Eye (tissue), 1 donor: ENCODE measurements around the gene TMEM220.
"Not testable (repeated sequence)": the region's sequence is repeated elsewhere in the genome, so short reads cannot be mapped to it uniquely, and the experiment has no call there.

ENCODE experiments used
- DNase-seq: peaks from one replicate; pipeline ENCODE4 v3.0.0-alpha.2; 2015

TMEM220 gene

GRCh38 chr17:10725262-10725661, 4.6 kb downstream of the TMEM220 start:
- no peak for DNase-seq

- no peak for DNase-seq
Measured at GRCh38 chr17:10724546-10725195, 5.2 kb downstream of the TMEM220 start.

GRCh38 chr17:10718547-10718946, 11.3 kb downstream of the TMEM220 start:
- DNase-seq: no peak

GRCh38 chr17:10716218-10716617, 13.6 kb downstream of the TMEM220 start:
- DNase-seq: no peak

GRCh38 chr17:10713318-10713717, 16.5 kb downstream of the TMEM220 start:
- DNase-seq: no peak

- DNase-seq: no peak
Measured at GRCh38 chr17:10705727-10706126, 24.1 kb downstream of the TMEM220 start.

- DNase-seq: peak; percentile 7
Measured at GRCh38 chr17:10702574-10702973, 27.2 kb downstream of the TMEM220 start.

- DNase-seq: no peak
Measured at GRCh38 chr17:10699856-10700255, 30.0 kb downstream of the TMEM220 start.

- no peak for DNase-seq
Measured at GRCh38 chr17:10698096-10698818, 31.6 kb downstream of the TMEM220 start.

GRCh38 chr17:10697092-10698081, 32.4 kb downstream of the TMEM220 start, which contains the start of the genes ADPRM and SCO1:
ADPRM (plus strand) TSS chr17:10697594; CDS start chr17:10704927, 7,333 bp downstream.
SCO1 (minus strand) TSS chr17:10697533; CDS start chr17:10697507, 26 bp downstream.
- peak; percentile 97 for DNase-seq

- not testable (repeated sequence) for DNase-seq
Measured at GRCh38 chr17:10695875-10696407, 33.9 kb downstream of the TMEM220 start.

GRCh38 chr17:10687499-10687898, 42.3 kb downstream of the TMEM220 start:
- DNase-seq: no peak

- peak; percentile 35 for DNase-seq
Measured at GRCh38 chr17:10683853-10684252, 46.0 kb downstream of the TMEM220 start.

GRCh38 chr17:10681866-10682446, 47.9 kb downstream of the TMEM220 start:
- no peak for DNase-seq

- DNase-seq: no peak
Measured at GRCh38 chr17:10674704-10675103, 55.1 kb downstream of the TMEM220 start.

GRCh38 chr17:10673312-10673711, 56.5 kb downstream of the TMEM220 start:
- no peak for DNase-seq

GRCh38 chr17:10668775-10669174, 61.0 kb downstream of the TMEM220 start:
- no peak for DNase-seq

- no peak for DNase-seq
Measured at GRCh38 chr17:10666906-10667305, 62.9 kb downstream of the TMEM220 start.

GRCh38 chr17:10664571-10664970, 65.3 kb downstream of the TMEM220 start:
- no peak for DNase-seq
